ENCODE results near the gene RTKN2. TPM values are rescaled to one million over a fixed set of nuclear protein-coding genes. Genes with fewer than 3 reads are reported as not detected.

RTKN2 gene
- total RNA-seq, 4 donors from 2014 or later: 1.3 to 5.8 (median 1.7) TPM

DNA sequence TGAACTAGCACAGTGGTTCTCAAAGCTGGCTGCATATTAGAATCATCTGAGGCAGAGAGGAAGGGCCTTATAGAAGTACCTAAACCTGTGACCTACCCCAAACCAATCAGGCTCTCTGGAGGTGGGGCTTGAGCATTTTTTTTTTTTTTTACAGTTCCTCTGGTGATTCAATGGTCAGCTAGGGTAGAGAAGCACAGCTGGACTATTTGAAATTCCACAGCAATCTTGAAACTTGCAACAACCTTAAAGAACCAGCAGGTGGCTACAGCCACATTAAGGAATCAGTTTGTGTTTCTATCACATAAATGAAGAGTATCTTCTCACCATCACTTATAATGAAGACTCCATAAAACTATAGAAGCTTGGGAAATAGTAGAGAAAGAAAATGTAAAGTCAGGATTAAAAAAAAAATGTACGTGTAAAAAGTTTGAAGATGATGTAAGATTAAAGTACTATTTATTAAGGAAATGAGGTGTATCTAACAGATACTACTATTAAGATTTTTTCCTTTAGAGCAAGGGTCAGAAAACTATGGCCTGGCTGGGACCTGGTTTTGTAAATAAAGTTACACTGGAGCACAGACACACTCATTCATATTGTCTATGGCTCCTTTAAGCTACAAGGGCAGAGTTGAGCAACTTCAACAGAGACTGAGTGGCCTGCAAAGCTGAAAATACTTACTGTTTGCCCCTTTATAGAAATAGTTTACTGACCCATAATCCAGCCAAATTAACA, 3.8 kb downstream of the RTKN2 start:
- no peaks in the 10 kb centered on the region for H3K36me3 ChIP-seq
- peak; percentile 9 to 71 (median 57) for TF ChIP-seq CTCF (IDR thresholded peaks at IDR 0.05)
- TF ChIP-seq POLR2A (IDR thresholded peaks at IDR 0.05): no peak
- no peaks in the 10 kb centered on the region for H3K27me3 ChIP-seq
- H3K27ac ChIP-seq: no peak overlapping the region
- H3K4me1 ChIP-seq: peaks cover 0 to 12% (median 2%) of the 10 kb centered on the region in 4 donors
- no peak for DNase-seq
- no peak overlapping the region for H3K4me3 ChIP-seq
- no peaks in the 10 kb centered on the region for H3K9me3 ChIP-seq

GRCh38 chr10:62264126-62264525, 4.5 kb downstream of the RTKN2 start:
- H3K27ac ChIP-seq: no peak overlapping the region
- no peaks in the 10 kb centered on the region for H3K36me3 ChIP-seq
- no peaks in the 10 kb centered on the region for H3K9me3 ChIP-seq
- H3K27me3 ChIP-seq: no peaks in the 10 kb centered on the region
- peaks cover 0 to 12% (median 2%) of the 10 kb centered on the region in 4 donors for H3K4me1 ChIP-seq
- TF ChIP-seq POLR2A (IDR thresholded peaks at IDR 0.05): no peak
- H3K4me3 ChIP-seq: no peak overlapping the region
- DNase-seq: no peak

DNA sequence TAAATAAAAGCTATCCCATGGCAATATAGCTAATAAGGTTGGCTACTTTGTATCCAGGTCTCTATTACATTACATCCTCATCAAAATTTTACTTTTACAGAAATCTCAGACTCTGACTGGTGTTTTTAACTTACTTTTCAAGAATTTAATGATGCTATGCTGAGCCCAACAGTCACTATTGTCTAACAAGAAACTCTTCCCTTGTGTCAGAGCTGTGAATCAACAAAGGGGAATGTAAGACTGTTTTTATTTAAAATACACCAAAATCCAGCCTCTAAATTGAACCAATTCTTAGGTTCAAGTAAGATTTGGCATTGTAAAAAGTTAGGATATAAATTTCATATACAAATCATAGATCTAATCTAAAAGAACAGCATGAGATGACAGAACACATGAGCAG, 7.0 kb downstream of the RTKN2 start:
- no peak for DNase-seq
- no peak overlapping the region for H3K27ac ChIP-seq
- no peak overlapping the region for H3K4me3 ChIP-seq
- no peaks in the 10 kb centered on the region for H3K4me1 ChIP-seq
- TF ChIP-seq POLR2A (IDR thresholded peaks at IDR 0.05): no peak
- no peaks in the 10 kb centered on the region for H3K27me3 ChIP-seq
- H3K36me3 ChIP-seq: no peaks in the 10 kb centered on the region
- no peaks in the 10 kb centered on the region for H3K9me3 ChIP-seq

DNA sequence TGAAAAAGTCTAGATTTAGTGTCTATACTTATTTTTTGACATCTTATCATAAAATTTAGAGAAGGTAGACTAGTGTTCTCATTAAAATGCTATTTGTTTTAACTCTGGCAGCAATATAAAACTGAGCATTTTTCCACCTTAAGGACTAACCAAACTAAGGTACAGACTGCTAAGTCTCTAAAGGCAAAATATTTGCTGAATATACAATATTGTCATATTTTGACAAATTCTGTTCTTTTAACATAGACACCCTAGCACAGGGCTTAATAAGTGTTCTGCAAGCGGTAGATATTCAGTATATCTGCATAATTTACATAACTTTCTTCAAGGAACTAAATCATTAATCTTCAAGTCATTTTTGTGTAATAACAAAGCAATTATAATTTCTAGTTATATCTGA, 8.6 kb downstream of the RTKN2 start:
- Histone ChIP-seq H3K9me3 (no peaks in the 10 kb centered on the region), H3K36me3 (no peaks in the 10 kb centered on the region), H3K4me1 (no peaks in the 10 kb centered on the region), H3K27me3 (no peaks in the 10 kb centered on the region), H3K4me3 (no peak overlapping the region), H3K27ac (no peak overlapping the region)
- no peak for DNase-seq
- no peak for TF ChIP-seq CTCF (IDR thresholded peaks at IDR 0.05)
- TF ChIP-seq POLR2A (IDR thresholded peaks at IDR 0.05): no peak

DNA sequence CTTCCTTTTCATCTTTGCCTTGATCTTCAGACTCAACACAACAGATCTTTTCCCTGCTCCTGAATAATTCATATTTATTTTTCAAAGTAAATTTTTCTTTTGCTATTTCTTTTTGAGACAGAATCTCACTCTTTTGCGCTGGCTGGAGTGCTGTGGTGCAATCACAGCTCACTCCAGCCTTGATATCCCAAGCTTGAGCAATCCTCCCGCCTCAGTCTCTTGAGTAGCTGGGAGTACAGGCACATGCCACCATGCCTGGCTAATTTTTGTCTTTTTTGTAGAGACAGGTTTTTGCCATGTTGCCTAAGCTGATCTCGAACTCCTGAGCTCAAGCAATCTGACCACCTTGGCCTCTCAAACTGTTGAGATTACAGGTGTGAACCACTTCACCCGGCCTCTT, 9.2 kb downstream of the RTKN2 start:
- H3K4me1 ChIP-seq: no peaks in the 10 kb centered on the region
- H3K27ac ChIP-seq: no peak overlapping the region
- no peaks in the 10 kb centered on the region for H3K36me3 ChIP-seq
- no peaks in the 10 kb centered on the region for H3K27me3 ChIP-seq
- no peaks in the 10 kb centered on the region for H3K9me3 ChIP-seq
- H3K4me3 ChIP-seq: no peak overlapping the region
- DNase-seq: no peak
- TF ChIP-seq CTCF (IDR thresholded peaks at IDR 0.05) (no peak), POLR2A (IDR thresholded peaks at IDR 0.05) (no peak)

DNA sequence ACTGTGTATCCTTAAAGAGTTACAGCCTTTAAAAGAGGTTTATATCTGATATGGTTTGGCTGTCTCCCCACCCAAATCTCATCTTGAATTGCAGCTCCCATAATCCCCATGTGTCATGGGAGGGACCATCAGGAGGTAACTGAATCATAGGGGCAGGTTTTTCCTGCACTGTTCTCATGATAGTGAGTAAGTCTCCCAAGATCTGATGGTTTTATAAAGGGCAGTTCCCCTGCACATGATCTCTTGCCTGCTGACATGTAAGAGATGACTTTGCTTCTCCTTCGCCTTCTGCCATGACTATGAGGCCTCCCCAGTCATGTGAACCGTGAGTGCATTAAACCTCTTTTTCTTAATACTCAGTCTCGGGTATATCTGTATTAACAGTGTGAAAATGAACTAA, 9.7 kb downstream of the RTKN2 start:
- Histone ChIP-seq H3K4me3 (no peak overlapping the region), H3K9me3 (no peaks in the 10 kb centered on the region), H3K4me1 (no peaks in the 10 kb centered on the region), H3K36me3 (no peaks in the 10 kb centered on the region), H3K27me3 (no peaks in the 10 kb centered on the region), H3K27ac (no peak overlapping the region)
- no peak for TF ChIP-seq POLR2A (IDR thresholded peaks at IDR 0.05)
- TF ChIP-seq CTCF (IDR thresholded peaks at IDR 0.05): no peak
- no peak for DNase-seq

DNA sequence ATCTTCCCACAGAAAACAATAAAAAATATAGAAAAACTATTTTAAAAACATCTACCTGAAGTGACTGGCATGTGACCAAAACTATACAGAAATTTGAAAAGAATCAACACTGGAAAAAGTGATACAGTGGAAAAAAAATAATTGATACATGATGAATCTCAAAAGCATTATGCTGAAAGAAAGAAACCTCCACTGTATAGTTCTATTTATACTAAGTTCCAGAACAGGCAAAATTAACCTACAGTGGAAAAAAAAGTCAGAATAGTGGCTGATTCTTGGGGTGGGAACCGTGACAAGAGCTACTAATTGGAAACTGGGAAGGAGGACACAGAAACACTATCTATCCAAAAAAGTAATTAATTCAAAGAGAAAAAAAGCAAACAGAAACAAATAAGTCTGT, 14.9 kb downstream of the RTKN2 start:
- TF ChIP-seq CTCF (IDR thresholded peaks at IDR 0.05) (no peak), POLR2A (IDR thresholded peaks at IDR 0.05) (no peak)

More for the DNA sequence above, 14.9 kb downstream of the RTKN2 start:
- Histone ChIP-seq H3K9me3 (no peaks in the 10 kb centered on the region), H3K4me1 (no peaks in the 10 kb centered on the region), H3K4me3 (no peak overlapping the region), H3K27me3 (no peaks in the 10 kb centered on the region), H3K36me3 (no peaks in the 10 kb centered on the region), H3K27ac (no peak overlapping the region)
- no peak for DNase-seq

Data from Peyer's patch (tissue), 4 donors.